ENCODE data around the gene CDC7.

GRCh38 chr1:91500756-91501522, at the start of gene CDC7:
- TF ChIP-seq CTCF (IDR thresholded peaks at IDR 0.05; ENCODE audit: poor library complexity, severe bottlenecking) (peak; percentile 86), TAF1 (IDR thresholded peaks at IDR 0.05; ENCODE audit: low read depth) (peak; percentile 68)

All from neural cell (in vitro differentiated cells).